ENCODE data around the gene SYT1. TPM values are rescaled to one million over a fixed set of nuclear protein-coding genes. Genes with fewer than 3 reads are reported as not detected.
A peak's percentile ranks its signal among the peaks of the same experiment; 100 is the strongest.

SYT1 gene
- total and polyA plus RNA-seq, 2 donors (not counting 1 experiment from before 2014, with no cell fraction given): 0.90 to 2.1 TPM

DNA sequence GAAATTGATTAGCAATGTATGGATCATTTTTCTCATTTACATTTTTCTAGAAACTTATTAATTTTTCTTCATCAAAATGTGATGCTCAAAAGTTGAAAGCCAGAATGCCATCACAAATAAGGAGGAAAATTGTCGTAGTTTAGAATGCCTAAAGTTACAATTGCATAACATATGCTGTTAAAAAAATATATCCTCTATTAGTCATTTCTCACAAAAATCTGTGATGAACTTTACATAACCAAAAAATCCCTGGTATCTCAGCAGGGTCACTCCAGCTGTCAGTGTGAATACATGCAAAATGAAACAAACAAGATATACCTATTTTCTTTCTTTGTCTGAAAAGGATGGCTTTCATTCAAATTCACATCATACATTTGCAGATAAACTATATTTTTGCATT is 467.3 kb downstream of the SYT1 start:
- Histone ChIP-seq H3K9me3 (ENCODE audit: control insufficient read depth, insufficient read depth, low read depth, low read length) (no peaks in the 10 kb centered on the region), H2AFZ (ENCODE audit: low read length) (no peak overlapping the region), H3K4me3 (replicated peaks in 1 of 4; ENCODE audit: control extremely low read depth in 1 of 4, insufficient read depth in 1 of 4, low read depth in 3 of 4, low read length in 4 of 4) (no peak overlapping the region), H3K9ac (ENCODE audit: insufficient read depth, low read length) (no peak overlapping the region), H3K27me3 (ENCODE audit: control insufficient read depth, insufficient read depth, low read length) (no peaks in the 10 kb centered on the region), H3K79me2 (ENCODE audit: control insufficient read depth, insufficient read depth, low read length) (no peaks in the 10 kb centered on the region), H3K27ac (ENCODE audit: insufficient read depth, low read length) (no peak overlapping the region), H3K36me3 (ENCODE audit: control insufficient read depth, insufficient read depth, low read length) (no peaks in the 10 kb centered on the region), H4K20me1 (ENCODE audit: control insufficient read depth, extremely low read depth, insufficient read depth, low read length) (no peaks in the 10 kb centered on the region), H3K4me1 (ENCODE audit: control insufficient read depth, extremely low read depth, insufficient read depth, low read length) (no peaks in the 10 kb centered on the region), H3K4me2 (ENCODE audit: extremely low read depth, insufficient read depth, low read length) (no peak overlapping the region)
- peak in 1 of 2 donors; percentile 46 for DNase-seq (ENCODE audit: low read depth in 2 of 2)
- TF ChIP-seq, protein P1, sequence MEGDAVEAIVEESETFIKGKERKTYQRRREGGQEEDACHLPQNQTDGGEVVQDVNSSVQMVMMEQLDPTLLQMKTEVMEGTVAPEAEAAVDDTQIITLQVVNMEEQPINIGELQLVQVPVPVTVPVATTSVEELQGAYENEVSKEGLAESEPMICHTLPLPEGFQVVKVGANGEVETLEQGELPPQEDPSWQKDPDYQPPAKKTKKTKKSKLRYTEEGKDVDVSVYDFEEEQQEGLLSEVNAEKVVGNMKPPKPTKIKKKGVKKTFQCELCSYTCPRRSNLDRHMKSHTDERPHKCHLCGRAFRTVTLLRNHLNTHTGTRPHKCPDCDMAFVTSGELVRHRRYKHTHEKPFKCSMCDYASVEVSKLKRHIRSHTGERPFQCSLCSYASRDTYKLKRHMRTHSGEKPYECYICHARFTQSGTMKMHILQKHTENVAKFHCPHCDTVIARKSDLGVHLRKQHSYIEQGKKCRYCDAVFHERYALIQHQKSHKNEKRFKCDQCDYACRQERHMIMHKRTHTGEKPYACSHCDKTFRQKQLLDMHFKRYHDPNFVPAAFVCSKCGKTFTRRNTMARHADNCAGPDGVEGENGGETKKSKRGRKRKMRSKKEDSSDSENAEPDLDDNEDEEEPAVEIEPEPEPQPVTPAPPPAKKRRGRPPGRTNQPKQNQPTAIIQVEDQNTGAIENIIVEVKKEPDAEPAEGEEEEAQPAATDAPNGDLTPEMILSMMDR (conservative IDR thresholded peaks at IDR 0.05 in 1 of 2, IDR thresholded peaks at IDR 0.05 in 1 of 2; ENCODE audit: low read depth in 1 of 2, low read length in 2 of 2): no peak
- no peak for TF ChIP-seq EZH2 (IDR thresholded peaks at IDR 0.05; ENCODE audit: low read length, missing control alignments)

DNA sequence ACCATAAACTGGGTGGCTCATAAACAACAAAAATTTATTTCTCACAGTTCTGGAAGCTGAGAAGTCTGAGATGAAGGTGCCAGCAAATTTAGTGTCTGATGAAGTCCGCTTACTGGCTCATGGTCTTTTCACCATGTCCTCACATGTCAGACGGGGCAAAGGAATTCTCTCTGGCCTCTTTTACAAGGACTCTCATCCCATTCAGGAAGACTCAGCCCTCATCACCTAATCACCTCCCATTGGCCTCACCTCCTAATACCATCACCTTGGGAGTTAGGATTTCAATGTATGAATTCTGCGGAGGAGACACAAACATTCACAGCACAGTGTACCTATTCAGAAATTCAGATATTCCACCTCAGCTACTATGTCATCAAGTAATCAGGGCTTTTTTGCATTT is 468.6 kb downstream of the SYT1 start:
- H3K4me3 ChIP-seq (replicated peaks in 1 of 4; ENCODE audit: control extremely low read depth in 1 of 4, insufficient read depth in 1 of 4, low read depth in 3 of 4, low read length in 4 of 4): no peak overlapping the region
- no peak overlapping the region for H3K27ac ChIP-seq (ENCODE audit: insufficient read depth, low read length)
- H3K27me3 ChIP-seq (ENCODE audit: control insufficient read depth, insufficient read depth, low read length): no peaks in the 10 kb centered on the region
- no peak overlapping the region for H3K9ac ChIP-seq (ENCODE audit: insufficient read depth, low read length)
- no peaks in the 10 kb centered on the region for H3K9me3 ChIP-seq (ENCODE audit: control insufficient read depth, insufficient read depth, low read depth, low read length)
- H3K4me1 ChIP-seq (ENCODE audit: control insufficient read depth, extremely low read depth, insufficient read depth, low read length): no peaks in the 10 kb centered on the region
- no peak overlapping the region for H3K4me2 ChIP-seq (ENCODE audit: extremely low read depth, insufficient read depth, low read length)
- no peak for TF ChIP-seq EZH2 (IDR thresholded peaks at IDR 0.05; ENCODE audit: low read length, missing control alignments)
- TF ChIP-seq, protein P1 (conservative IDR thresholded peaks at IDR 0.05 in 1 of 2, IDR thresholded peaks at IDR 0.05 in 1 of 2; ENCODE audit: low read depth in 1 of 2, low read length in 2 of 2): no peak
- H3K36me3 ChIP-seq (ENCODE audit: control insufficient read depth, insufficient read depth, low read length): no peaks in the 10 kb centered on the region
- no peaks in the 10 kb centered on the region for H4K20me1 ChIP-seq (ENCODE audit: control insufficient read depth, extremely low read depth, insufficient read depth, low read length)
- H2AFZ ChIP-seq (ENCODE audit: low read length): no peak overlapping the region
- no peak for DNase-seq (ENCODE audit: low read depth in 2 of 2)
- H3K79me2 ChIP-seq (ENCODE audit: control insufficient read depth, insufficient read depth, low read length): no peaks in the 10 kb centered on the region

DNA sequence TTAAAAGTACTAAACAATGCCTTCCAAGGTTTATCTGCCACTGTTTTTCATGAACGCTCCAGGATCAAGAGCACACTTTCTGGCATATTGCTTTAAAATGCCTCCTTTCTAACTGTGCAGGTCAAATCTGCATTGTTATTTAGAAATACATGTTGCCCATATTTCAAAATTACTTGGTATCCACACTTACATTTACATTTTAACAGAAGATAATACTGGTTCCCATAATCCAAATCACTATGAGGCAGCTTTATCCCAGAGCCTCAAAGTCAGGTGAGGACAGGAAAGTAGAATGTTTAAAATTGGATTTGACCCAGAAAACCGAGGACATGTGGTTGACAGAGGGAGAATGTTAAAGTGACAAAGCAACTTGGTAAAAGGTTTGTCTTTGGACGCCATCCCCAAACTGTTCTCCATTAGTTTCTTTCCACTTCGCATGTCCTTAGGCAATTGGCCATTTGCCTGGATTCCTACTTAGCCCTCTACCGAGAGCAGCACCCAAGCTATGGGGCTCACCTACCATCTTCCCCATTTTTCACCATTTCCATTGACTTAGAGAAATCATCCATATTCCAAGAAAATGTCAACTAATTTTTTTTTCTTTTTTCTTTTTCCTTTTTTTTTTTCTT is 473.2 kb downstream of the SYT1 start:
- Histone ChIP-seq H3K27me3 (ENCODE audit: control insufficient read depth, insufficient read depth, low read length) (no peaks in the 10 kb centered on the region), H3K27ac (ENCODE audit: insufficient read depth, low read length) (no peak overlapping the region), H3K4me1 (ENCODE audit: control insufficient read depth, extremely low read depth, insufficient read depth, low read length) (no peaks in the 10 kb centered on the region), H4K20me1 (ENCODE audit: control insufficient read depth, extremely low read depth, insufficient read depth, low read length) (no peaks in the 10 kb centered on the region), H3K9me3 (ENCODE audit: control insufficient read depth, insufficient read depth, low read depth, low read length) (no peaks in the 10 kb centered on the region), H3K79me2 (ENCODE audit: control insufficient read depth, insufficient read depth, low read length) (no peaks in the 10 kb centered on the region), H3K4me3 (replicated peaks in 1 of 4; ENCODE audit: control extremely low read depth in 1 of 4, insufficient read depth in 1 of 4, low read depth in 3 of 4, low read length in 4 of 4) (no peak overlapping the region), H2AFZ (ENCODE audit: low read length) (no peak overlapping the region), H3K36me3 (ENCODE audit: control insufficient read depth, insufficient read depth, low read length) (no peaks in the 10 kb centered on the region), H3K9ac (ENCODE audit: insufficient read depth, low read length) (no peak overlapping the region), H3K4me2 (ENCODE audit: extremely low read depth, insufficient read depth, low read length) (no peak overlapping the region)
- DNase-seq (ENCODE audit: low read depth in 2 of 2): no peak
- TF ChIP-seq, protein P1 (conservative IDR thresholded peaks at IDR 0.05 in 1 of 2, IDR thresholded peaks at IDR 0.05 in 1 of 2; ENCODE audit: low read depth in 1 of 2, low read length in 2 of 2): no peak
- TF ChIP-seq EZH2 (IDR thresholded peaks at IDR 0.05; ENCODE audit: low read length, missing control alignments): no peak
